H1 (cell line): ENCODE data around the gene PLA2G4E.

Experiments used
- RAD21 ChIP-seq, 2 experiments: IDR thresholded peaks in 1 of 2; conservative IDR thresholded peaks in 1 of 2; 2 replicates each; pipeline ENCODE4 v1.6.1; 2011; ENCODE audit warnings: low read depth in 2 of 2, low read length in 2 of 2, improper control_type of control experiment in 1 of 2, inconsistent platforms in 1 of 2, mild to moderate bottlenecking in 1 of 2, moderate library complexity in 1 of 2
- TF ChIP-seq, protein P1 (sequence below), 3 experiments: IDR thresholded peaks; 1 replicate in 2 of 3; 2 replicates in 1 of 3; pipeline versions ENCODE4 v1.5.1 to v1.6.1; 2011; ENCODE audit warnings: low read length in 3 of 3, mild to moderate bottlenecking in 3 of 3, inconsistent platforms in 2 of 3, low read depth in 1 of 3, moderate library complexity in 1 of 3; ENCODE audit not compliant: insufficient read depth in 1 of 3; ENCODE audit errors: control extremely low read depth in 1 of 3

DNA sequence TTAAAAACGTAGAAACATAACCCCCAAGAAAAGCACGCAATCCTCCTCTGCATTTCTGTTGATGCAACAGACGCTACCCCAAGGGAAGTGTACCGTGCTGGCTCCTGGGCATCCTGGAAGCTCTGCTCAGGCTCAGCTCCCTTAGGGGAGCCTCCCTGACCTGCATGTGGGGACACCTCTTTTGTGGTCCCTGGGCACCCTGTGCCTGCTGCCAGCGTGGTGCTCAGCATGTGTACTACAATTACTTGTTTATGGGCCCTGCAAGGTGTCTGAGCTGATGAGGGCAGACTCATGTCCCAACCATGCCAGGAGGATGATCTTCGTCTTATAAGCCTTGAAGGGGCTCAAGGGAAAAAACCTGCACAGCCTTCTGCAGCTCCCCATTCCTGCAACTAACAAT, 66.8 kb downstream of the PLA2G4E start:
- TF ChIP-seq, protein P1, sequence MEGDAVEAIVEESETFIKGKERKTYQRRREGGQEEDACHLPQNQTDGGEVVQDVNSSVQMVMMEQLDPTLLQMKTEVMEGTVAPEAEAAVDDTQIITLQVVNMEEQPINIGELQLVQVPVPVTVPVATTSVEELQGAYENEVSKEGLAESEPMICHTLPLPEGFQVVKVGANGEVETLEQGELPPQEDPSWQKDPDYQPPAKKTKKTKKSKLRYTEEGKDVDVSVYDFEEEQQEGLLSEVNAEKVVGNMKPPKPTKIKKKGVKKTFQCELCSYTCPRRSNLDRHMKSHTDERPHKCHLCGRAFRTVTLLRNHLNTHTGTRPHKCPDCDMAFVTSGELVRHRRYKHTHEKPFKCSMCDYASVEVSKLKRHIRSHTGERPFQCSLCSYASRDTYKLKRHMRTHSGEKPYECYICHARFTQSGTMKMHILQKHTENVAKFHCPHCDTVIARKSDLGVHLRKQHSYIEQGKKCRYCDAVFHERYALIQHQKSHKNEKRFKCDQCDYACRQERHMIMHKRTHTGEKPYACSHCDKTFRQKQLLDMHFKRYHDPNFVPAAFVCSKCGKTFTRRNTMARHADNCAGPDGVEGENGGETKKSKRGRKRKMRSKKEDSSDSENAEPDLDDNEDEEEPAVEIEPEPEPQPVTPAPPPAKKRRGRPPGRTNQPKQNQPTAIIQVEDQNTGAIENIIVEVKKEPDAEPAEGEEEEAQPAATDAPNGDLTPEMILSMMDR (IDR thresholded peaks at IDR 0.05; ENCODE audit: control extremely low read depth in 1 of 3, insufficient read depth in 1 of 3, low read depth in 1 of 3, low read length in 3 of 3): no peak
- no peak for TF ChIP-seq RAD21 (IDR thresholded peaks at IDR 0.05 in 1 of 2, conservative IDR thresholded peaks at IDR 0.05 in 1 of 2; ENCODE audit: low read depth in 2 of 2, low read length in 2 of 2)
